Mesendoderm (in vitro differentiated cells): ENCODE measurements around the gene ST6GALNAC2.
"Not testable (repeated sequence)": the region's sequence is repeated elsewhere in the genome, so short reads cannot be mapped to it uniquely, and the experiment has no call there.

Source experiments
- DNase-seq: peaks from one replicate; pipeline ENCODE4 v3.0.0; 2013
- H2AK5ac ChIP-seq: 2 replicates; pipeline ENCODE4 v1.6.1; 2013; ENCODE audit warnings: low read length, inconsistent platforms
- H2BK120ac ChIP-seq: 2 replicates; pipeline ENCODE4 v1.6.1; 2013; ENCODE audit warnings: low read depth, mild to moderate bottlenecking, low read length, moderate library complexity, mixed read lengths
- H2BK15ac ChIP-seq: replicated peaks from 2 replicates; pipeline ENCODE4 v1.6.1; 2013; ENCODE audit warnings: low read depth, mild to moderate bottlenecking, moderate library complexity
- H2BK5ac ChIP-seq: 2 replicates; pipeline ENCODE4 v1.6.1; 2013; ENCODE audit warnings: low read length, inconsistent platforms
- H3K18ac ChIP-seq: 2 replicates; pipeline ENCODE4 v1.6.1; 2013; ENCODE audit warnings: mild to moderate bottlenecking, low read length, mixed read lengths
- H3K23ac ChIP-seq: one replicate; pipeline ENCODE4 v1.6.1; 2013; ENCODE audit warnings: low read length
- H3K27ac ChIP-seq: 2 replicates; pipeline ENCODE4 v1.5.1; 2013; ENCODE audit warnings: low read depth, mild to moderate bottlenecking, inconsistent platforms, low read length, moderate library complexity
- H3K27me3 ChIP-seq: 2 replicates; pipeline ENCODE4 v1.6.1; 2013; ENCODE audit warnings: low read length, control low read depth, mild to moderate bottlenecking, inconsistent platforms; ENCODE audit not compliant: insufficient read depth, poor library complexity
- H3K36me3 ChIP-seq: 2 replicates; pipeline ENCODE4 v1.6.1; 2013; ENCODE audit warnings: low read length, inconsistent platforms; ENCODE audit not compliant: control insufficient read depth, insufficient read depth
- H3K4ac ChIP-seq: one replicate; pipeline ENCODE4 v1.6.1; 2013; ENCODE audit warnings: low read depth, mild to moderate bottlenecking, low read length, moderate library complexity
- H3K4me1 ChIP-seq: 2 replicates; pipeline ENCODE4 v1.6.1; 2013; ENCODE audit warnings: low read depth, low read length, inconsistent platforms; ENCODE audit not compliant: control insufficient read depth
- H3K4me2 ChIP-seq: 2 replicates; pipeline ENCODE4 v1.6.1; 2013; ENCODE audit warnings: low read length
- H3K4me3 ChIP-seq: 2 replicates; pipeline ENCODE4 v1.5.1; 2013; ENCODE audit warnings: mild to moderate bottlenecking, low read length
- H3K56ac ChIP-seq: one replicate; pipeline ENCODE4 v1.6.1; 2013; ENCODE audit warnings: low read length
- H3K79me1 ChIP-seq: 2 replicates; pipeline ENCODE4 v1.6.1; 2013; ENCODE audit warnings: low read length, inconsistent platforms
- H3K79me2 ChIP-seq: 2 replicates; pipeline ENCODE4 v1.6.1; 2013; ENCODE audit warnings: mild to moderate bottlenecking, low read length; ENCODE audit not compliant: control insufficient read depth, insufficient read depth
- H3K9ac ChIP-seq: 2 replicates; pipeline ENCODE4 v1.6.1; 2013; ENCODE audit warnings: low read length, inconsistent platforms
- H4K5ac ChIP-seq: one replicate; pipeline ENCODE4 v1.6.1; 2013; ENCODE audit warnings: low read length
- H4K8ac ChIP-seq: one replicate; pipeline ENCODE4 v1.6.1; 2013; ENCODE audit warnings: low read depth, mild to moderate bottlenecking, control low read depth, low read length, moderate library complexity
- WGBS: extraction: QIAGEN DNeasy Blood & Tissue Kit; methylation state at CpG from one replicate; pipeline ENCODE4 v1.1.7; 2013; ENCODE audit warnings: low lambda C conversion rate, missing lambda C conversion rate; ENCODE audit not compliant: insufficient coverage; ENCODE audit errors: extremely low coverage; 5-methylcytosine and 5-hydroxymethylcytosine counted together

Gene ST6GALNAC2

GRCh38 chr17:76611080-76611749, 25.6 kb upstream of the ST6GALNAC2 start:
- H2BK120ac ChIP-seq, H3K4me2 ChIP-seq, H3K9ac ChIP-seq, H3K4me3 ChIP-seq, H3K27me3 ChIP-seq, H3K36me3 ChIP-seq, H4K8ac ChIP-seq, H3K4me1 ChIP-seq, H3K79me2 ChIP-seq, H2AK5ac ChIP-seq, H4K5ac ChIP-seq, H3K18ac ChIP-seq, H3K79me1 ChIP-seq, H3K4ac ChIP-seq, H2BK15ac ChIP-seq, H2BK5ac ChIP-seq: not testable (repeated sequence)
- peak overlapping the region; percentile 30 for H3K56ac ChIP-seq
- no CpG with 5 or more reads among the region's 13 CpGs for WGBS
- peak; percentile 39 for DNase-seq
- H3K23ac ChIP-seq: peak overlapping the region; percentile 45
- peak overlapping the region; percentile 90 for H3K27ac ChIP-seq

DNA sequence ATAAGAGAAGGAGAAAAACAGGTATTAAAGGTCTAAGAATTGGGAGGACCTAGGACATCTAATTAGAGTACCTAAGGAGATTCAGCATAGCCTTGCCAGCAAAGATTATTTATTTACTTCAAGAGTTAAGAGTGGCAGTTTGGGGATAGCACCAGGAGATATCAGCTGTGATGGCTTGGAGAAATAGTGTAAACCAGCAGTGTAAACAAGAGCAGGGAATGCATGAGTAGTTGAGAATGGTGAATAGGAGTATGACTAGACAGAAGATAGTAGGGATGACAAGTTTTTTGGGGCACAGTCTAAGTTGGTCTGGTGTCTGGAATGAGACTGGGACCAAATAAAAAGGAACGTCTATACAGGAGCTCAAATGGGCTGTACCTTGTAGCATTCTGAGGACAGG, 21.0 kb upstream of the ST6GALNAC2 start:
- H3K27ac ChIP-seq, H3K56ac ChIP-seq, H4K5ac ChIP-seq, H3K4me2 ChIP-seq, H3K4me1 ChIP-seq, H2BK120ac ChIP-seq, H3K4me3 ChIP-seq, H2AK5ac ChIP-seq, H3K4ac ChIP-seq, H2BK5ac ChIP-seq, H3K79me1 ChIP-seq, H3K18ac ChIP-seq, H3K27me3 ChIP-seq, DNase-seq, H3K36me3 ChIP-seq, H4K8ac ChIP-seq, H3K9ac ChIP-seq, H2BK15ac ChIP-seq, H3K23ac ChIP-seq, H3K79me2 ChIP-seq: not testable (repeated sequence)
- WGBS: no CpG with 5 or more reads among the region's 1 CpG

GRCh38 chr17:76601065-76601464, 15.4 kb upstream of the ST6GALNAC2 start:
- no CpG with 5 or more reads among the region's 8 CpGs for WGBS
- Histone ChIP-seq H4K8ac (no peak overlapping the region), H3K23ac (no peak overlapping the region), H3K56ac (peak overlapping the region; percentile 52), H3K79me1 (no peaks in the 10 kb centered on the region), H3K27ac (peak overlapping the region; percentile 59), H2BK5ac (peak overlapping the region; percentile 45), H3K4me2 (no peak overlapping the region), H3K4me1 (peaks cover 12% of the 10 kb centered on the region), H3K79me2 (no peaks in the 10 kb centered on the region), H3K36me3 (no peaks in the 10 kb centered on the region), H3K4me3 (no peak overlapping the region), H2BK15ac (no peak overlapping the region), H2AK5ac (no peak overlapping the region), H2BK120ac (no peak overlapping the region), H4K5ac (no peak overlapping the region), H3K18ac (no peak overlapping the region), H3K4ac (no peak overlapping the region), H3K27me3 (no peaks in the 10 kb centered on the region), H3K9ac (no peak overlapping the region)
- no peak for DNase-seq

GRCh38 chr17:76599694-76600460, 14.2 kb upstream of the ST6GALNAC2 start:
- WGBS: no CpG with 5 or more reads among the region's 17 CpGs
- Histone ChIP-seq H3K4me2 (no peak overlapping the region), H3K4ac (no peak overlapping the region), H3K36me3 (no peaks in the 10 kb centered on the region), H4K8ac (no peak overlapping the region), H3K79me1 (no peaks in the 10 kb centered on the region), H3K18ac (no peak overlapping the region), H3K79me2 (no peaks in the 10 kb centered on the region), H3K4me1 (peaks cover 5% of the 10 kb centered on the region), H2AK5ac (no peak overlapping the region), H3K23ac (no peak overlapping the region), H2BK15ac (no peak overlapping the region), H3K9ac (no peak overlapping the region), H3K4me3 (no peak overlapping the region), H2BK120ac (no peak overlapping the region), H3K27me3 (no peaks in the 10 kb centered on the region), H3K56ac (no peak overlapping the region), H3K27ac (no peak overlapping the region), H2BK5ac (no peak overlapping the region), H4K5ac (no peak overlapping the region)
- no peak for DNase-seq

DNA sequence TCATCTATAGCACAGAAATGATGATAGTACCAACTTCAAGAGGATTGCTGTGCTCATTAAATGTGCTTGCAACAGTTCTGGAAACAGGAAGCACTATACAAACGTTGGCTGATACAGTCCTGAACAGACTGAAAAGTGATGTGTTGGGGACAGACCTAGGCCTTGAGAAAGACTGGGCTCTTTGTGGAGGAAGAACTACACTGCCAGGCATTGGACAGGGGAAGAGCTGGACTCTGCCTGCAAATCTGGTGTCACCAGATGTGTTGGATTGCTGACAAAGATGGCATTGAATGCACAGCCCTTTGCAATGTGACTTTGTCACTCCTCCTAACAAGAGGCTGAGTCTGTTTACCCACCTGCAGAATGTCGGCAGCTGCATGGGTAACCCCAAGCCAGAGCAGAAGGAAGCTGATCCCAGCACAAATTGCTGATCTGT, 12.4 kb upstream of the ST6GALNAC2 start:
- no peak overlapping the region for H2BK5ac ChIP-seq
- H3K18ac ChIP-seq: no peak overlapping the region
- no peak for DNase-seq
- no peak overlapping the region for H3K4me3 ChIP-seq
- H4K5ac ChIP-seq: no peak overlapping the region
- no peak overlapping the region for H4K8ac ChIP-seq
- no peaks in the 10 kb centered on the region for H3K79me2 ChIP-seq
- H3K27ac ChIP-seq: no peak overlapping the region
- no peak overlapping the region for H3K4me2 ChIP-seq
- no peak overlapping the region for H2AK5ac ChIP-seq
- H3K79me1 ChIP-seq: no peaks in the 10 kb centered on the region
- H3K56ac ChIP-seq: peak overlapping the region; percentile 42
- H3K23ac ChIP-seq: peak overlapping the region; percentile 45
- H2BK120ac ChIP-seq: no peak overlapping the region
- H3K9ac ChIP-seq: no peak overlapping the region
- no CpG with 5 or more reads among the region's 2 CpGs for WGBS
- no peaks in the 10 kb centered on the region for H3K36me3 ChIP-seq
- H3K4me1 ChIP-seq: peaks cover 5% of the 10 kb centered on the region
- no peak overlapping the region for H2BK15ac ChIP-seq
- H3K4ac ChIP-seq: no peak overlapping the region
- no peaks in the 10 kb centered on the region for H3K27me3 ChIP-seq
